Measurements from ENCODE around the gene ISM1.

ISM1 gene

DNA sequence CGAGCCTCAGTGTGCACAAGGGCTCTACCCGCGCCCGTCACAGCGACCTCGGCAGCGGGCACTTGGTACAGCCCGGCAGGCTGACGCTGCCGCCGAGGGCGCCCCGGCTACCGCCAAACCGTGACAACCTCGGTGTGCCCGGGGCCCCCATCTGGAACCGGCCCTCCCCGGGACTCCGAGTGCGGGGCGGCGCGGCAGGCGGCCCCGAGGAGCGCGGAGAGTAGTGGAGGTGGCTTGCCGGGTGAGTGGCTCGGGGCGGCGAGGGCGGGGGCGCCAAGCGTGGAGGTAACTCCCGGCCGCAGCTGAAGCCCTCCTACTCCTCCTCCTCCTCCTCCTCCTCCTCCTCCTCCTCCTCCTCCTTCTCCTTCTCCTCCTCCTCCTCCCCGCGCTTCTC, at the start of gene ISM1:
ISM1 (plus strand) TSS at position 371 of the 394 bp plus-strand sequence. CDS start 503 bp downstream, outside the sequence.
- DNase-seq, result no peak

DNA sequence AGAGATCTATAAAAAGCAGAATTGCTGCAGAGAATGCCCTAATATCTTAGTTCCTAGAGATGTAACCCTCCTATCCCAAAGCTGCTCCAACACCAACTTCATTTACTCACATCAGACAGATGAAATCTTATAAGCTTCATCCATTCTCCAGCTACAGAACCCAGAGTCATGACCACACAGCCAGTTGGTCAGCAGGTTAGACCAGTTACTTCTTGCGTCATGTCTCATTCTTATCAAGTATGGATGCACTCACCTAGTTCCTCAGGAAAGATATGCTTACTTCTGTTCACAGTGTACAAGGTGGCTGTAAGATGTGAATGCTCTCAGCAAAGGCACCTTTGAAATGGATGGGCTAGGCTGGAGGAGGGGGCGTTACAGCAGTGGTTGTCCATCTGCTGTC, 47.9 kb upstream of the ISM1 start:
- DNase-seq, result no peak

- DNase-seq, result no peak
These were observed 46.7 kb upstream of the ISM1 start for GRCh38 chr20:13174402-13174801.

DNA sequence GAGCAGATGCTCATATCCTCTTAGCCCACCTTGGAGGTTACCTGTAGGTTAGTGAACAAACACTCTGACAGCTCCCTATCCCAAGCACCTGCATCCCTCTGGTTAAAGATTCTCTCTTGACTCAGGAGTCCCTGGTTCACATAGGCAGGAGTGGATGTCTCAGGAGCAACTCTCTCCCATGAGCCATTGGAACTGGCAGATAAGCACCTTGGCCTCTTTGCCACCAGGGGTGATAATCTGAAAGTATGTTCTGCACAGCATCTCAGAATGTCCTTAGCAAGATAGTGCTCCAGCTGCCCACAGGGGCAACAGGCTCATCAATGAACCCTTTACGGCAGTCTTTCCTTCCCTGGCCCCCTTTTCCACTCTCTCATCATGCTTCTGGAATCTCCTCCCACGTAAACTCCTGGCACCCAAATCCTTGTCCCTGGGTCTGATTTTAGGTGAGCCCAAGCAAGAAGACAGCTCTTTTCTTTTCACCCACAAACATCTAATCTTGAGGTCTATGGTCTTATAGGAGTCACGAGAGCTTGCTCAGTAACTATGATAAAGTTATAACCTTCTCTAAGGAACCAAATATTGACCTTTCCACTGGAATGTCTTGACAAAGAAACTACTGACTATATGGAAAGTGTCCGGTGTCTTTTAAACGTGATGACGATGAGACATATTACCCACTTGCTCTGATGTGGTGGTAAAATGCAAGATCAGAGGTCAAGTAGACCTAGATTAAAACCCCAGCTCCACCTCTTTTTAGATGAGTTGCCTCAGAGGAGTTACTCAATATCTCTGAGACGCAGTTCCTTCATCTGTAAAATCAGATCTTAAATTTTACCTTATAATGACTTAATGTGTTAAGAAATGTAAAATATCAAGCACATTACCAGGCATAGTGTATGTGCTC, 39.8 kb upstream of the ISM1 start:
- DNase-seq, result no peak

- no peak for DNase-seq
These were observed 38.1 kb upstream of the ISM1 start for GRCh38 chr20:13183005-13183404.

- DNase-seq, result no peak
These were observed 34.9 kb upstream of the ISM1 start for GRCh38 chr20:13186043-13186774.

- no peak for DNase-seq
These were observed 33.2 kb upstream of the ISM1 start for GRCh38 chr20:13187899-13188298.

- DNase-seq, result no peak
These were observed 21.8 kb upstream of the ISM1 start for GRCh38 chr20:13199279-13199678.

DNA sequence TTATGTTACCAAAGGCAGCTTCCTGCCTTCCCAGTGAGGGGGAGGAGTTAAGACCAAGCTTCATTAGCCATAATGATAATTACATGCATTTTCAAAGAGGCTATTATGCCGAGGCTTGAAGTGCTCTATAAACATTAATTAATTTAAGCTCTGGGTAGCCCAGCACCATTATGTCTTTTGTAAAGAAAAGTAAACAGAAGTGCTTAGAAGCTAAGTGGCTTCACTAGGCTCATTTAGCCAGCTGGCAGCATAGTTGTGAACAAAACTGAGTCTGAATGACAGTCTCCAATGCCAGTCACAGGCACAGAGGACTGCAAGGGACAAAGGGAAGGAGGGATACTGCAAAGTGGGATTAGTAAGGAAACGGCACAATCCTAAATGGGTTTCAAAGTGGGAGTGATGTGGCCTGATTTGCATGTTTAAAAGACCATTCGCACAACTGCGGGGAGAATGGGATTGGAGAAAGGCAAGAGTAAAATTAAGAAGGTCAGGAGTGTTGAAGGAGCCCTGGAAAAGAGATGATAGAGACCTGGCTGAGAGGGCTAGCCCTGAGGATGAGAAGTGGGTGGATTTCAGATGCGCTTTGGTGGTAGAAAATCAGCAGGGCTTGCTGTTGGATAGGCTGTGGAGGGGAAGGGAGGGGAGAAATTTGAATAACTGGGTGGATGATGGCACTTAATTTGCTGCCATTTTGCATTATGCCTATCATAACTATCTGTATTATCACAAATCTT, 20.1 kb upstream of the ISM1 start:
- DNase-seq, result no peak

- no peak for DNase-seq
These were observed 18.5 kb upstream of the ISM1 start for GRCh38 chr20:13202565-13202964.

DNA sequence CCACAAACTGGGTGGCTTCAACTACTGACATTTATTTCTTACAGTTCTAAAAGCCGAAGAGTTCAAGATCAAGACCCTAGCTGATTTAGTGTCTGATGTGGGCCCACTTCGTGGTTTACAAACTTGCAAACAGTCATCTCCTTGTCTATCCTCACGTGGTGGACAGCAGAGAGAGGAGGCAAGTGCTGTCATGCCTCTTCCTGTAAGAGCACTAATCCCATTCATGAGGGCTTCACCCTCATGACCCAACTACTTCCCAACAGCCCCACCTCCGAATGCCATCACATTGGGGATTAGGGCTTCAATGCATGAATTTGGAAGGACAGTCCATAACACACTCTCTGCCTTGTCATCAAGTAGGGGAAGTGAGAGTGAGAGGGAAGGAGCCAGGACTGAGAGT, 15.6 kb upstream of the ISM1 start:
- no peak for DNase-seq

GRCh38 chr20:13205848-13206434, 15.1 kb upstream of the ISM1 start:
- DNase-seq, result no peak

DNA sequence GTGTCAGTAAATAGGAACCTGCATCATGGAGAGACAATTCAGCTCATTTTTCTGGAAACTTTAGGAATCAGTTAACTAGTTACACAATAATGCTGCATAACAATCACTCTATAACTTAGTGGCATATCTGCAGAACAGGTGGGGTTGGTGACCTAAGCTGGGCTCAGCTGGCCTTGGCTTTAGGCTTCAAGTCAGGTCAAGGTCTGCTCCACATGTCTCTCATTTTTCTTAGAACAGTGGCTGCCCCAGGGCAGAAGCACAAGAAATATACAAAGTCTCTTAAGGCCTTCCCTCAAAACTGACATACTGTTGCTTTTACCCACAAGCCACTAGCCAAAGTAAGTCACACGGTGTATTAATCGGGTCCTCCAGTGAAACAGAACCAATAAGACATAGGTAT, 14.1 kb upstream of the ISM1 start:
- DNase-seq, result no peak

GRCh38 chr20:13211956-13212618, 9.0 kb upstream of the ISM1 start:
- no peak for DNase-seq

GRCh38 chr20:13212750-13213149, 8.3 kb upstream of the ISM1 start:
- DNase-seq, result peak; percentile 35

DNA sequence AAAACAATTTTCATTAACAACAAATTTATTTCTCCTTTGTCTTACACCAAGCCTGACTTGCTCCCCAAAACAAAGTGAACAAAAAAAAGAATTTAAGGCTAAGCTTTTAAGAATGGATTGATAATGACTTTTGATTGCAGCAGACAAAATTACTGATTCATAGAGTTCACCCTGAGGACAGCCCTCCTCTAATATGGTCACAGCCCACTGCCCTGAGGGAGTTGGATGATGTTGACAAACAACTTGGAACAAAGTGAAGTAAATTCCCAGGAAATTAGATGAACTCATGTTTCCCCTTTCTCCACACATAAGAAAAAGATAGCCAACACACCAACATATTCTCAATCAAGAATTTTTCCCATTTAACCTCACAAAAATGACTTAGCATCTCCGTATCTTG, 7.7 kb upstream of the ISM1 start:
- DNase-seq, result no peak

GRCh38 chr20:13216533-13216932, 4.5 kb upstream of the ISM1 start:
- DNase-seq, result no peak

- no peak for DNase-seq
These were observed 1.5 kb upstream of the ISM1 start for GRCh38 chr20:13219327-13220193.

DNA sequence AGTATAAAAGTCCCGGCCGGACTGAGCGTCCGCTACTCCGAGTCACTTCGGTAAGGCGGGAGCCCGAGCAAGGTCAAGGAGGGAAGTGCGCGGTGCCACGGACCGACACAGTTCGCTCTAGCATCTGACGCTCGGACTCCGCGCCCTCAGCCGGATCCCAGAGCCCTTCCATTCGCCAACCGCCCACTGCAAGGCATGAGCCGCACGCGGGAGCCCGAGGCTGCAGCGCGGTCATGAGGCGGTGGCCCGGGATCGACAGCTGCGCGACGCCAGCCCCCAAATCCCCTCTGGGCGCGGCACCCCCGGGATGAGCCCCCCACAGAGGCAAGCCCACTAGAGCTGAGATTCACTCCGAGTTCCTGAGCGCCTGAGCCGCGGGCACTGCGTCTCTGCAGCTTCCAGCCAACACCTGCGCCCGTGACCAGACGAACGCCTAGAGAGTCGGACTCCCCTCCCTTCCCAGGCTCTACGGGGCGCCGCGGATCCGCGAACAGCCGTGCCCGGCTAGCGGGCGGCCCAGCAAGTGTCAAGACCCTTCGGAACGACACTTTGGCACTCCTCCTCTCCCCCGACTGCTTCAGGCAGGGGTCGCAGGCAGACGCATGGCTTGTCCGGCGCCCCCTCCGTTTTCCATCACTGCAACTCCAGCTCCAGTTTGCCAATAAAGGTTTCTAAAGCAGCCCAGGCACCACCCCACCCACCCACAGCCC, 725 bp upstream of the ISM1 start:
- no peak for DNase-seq

DNA sequence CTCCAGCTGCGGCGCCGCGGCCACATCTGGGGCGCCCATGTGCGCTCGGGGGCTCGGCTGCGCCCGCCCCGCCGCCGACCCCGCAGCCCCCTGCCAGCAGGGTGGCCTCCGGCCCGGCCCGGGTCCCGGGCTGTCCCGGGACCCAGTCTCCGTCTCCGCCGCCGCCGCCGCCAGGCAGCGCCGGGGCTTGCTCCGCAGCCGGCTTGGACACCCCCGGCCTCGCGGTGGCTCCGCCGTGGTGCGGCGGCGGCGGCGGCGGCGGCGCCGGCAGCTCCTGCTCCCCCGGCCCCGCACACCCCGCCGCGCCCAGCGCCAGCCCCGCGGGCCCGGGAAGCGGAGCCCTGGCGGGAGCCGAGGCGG, 219 bp downstream of the ISM1 start:
- DNase-seq, result no peak
